ENCODE results near the gene AVPR2.

- TF ChIP-seq CTCF (IDR thresholded peaks at IDR 0.05) (no peak), ZFX (IDR thresholded peaks at IDR 0.05; ENCODE audit: borderline replicate concordance) (no peak)
These were observed 1.1 kb upstream of the AVPR2 start for GRCh38 chrX:153903238-153903980.

Data from 22Rv1 (cell line).